GM18858 (cell line): Measurements from ENCODE around the gene REEP1.

Experiments
- ATAC-seq: cut with Tn5 transposase; IDR thresholded peaks from one replicate; pipeline ENCODE4 v1.9.1; 2021; ENCODE audit not compliant: unreplicated experiment

REEP1 gene

GRCh38 chr2:86337244-86337835 is at the start of gene REEP1:
REEP1 (minus strand) TSS chr2:86337626; CDS start chr2:86337510, 116 bp downstream.
- no peak for ATAC-seq

GRCh38 chr2:86383844-86384243 is 46.4 kb upstream of the REEP1 start:
- ATAC-seq = no peak

GRCh38 chr2:86382698-86383097 is 45.3 kb upstream of the REEP1 start:
- no peak for ATAC-seq

GRCh38 chr2:86382108-86382507 is 44.7 kb upstream of the REEP1 start:
- no peak for ATAC-seq

- no peak for ATAC-seq
These were observed 41.0 kb upstream of the REEP1 start for GRCh38 chr2:86378469-86378868.

- ATAC-seq = no peak
These were observed 38.2 kb upstream of the REEP1 start for GRCh38 chr2:86375623-86376022.

- no peak for ATAC-seq
These were observed 35.4 kb upstream of the REEP1 start for GRCh38 chr2:86372641-86373502.

GRCh38 chr2:86372133-86372532 is 34.7 kb upstream of the REEP1 start:
- ATAC-seq = no peak

- no peak for ATAC-seq
These were observed 34.1 kb upstream of the REEP1 start for GRCh38 chr2:86371527-86371926.

GRCh38 chr2:86370579-86370978 is 33.2 kb upstream of the REEP1 start:
- no peak for ATAC-seq

- no peak for ATAC-seq
These were observed 30.9 kb upstream of the REEP1 start for GRCh38 chr2:86368161-86368824.

GRCh38 chr2:86367499-86367777 is 30.0 kb upstream of the REEP1 start:
- ATAC-seq = no peak

GRCh38 chr2:86366651-86367498 is 29.4 kb upstream of the REEP1 start:
- ATAC-seq = no peak

GRCh38 chr2:86364894-86365293 is 27.5 kb upstream of the REEP1 start:
- no peak for ATAC-seq

- ATAC-seq = no peak
These were observed 23.4 kb upstream of the REEP1 start for GRCh38 chr2:86360776-86361175.

GRCh38 chr2:86358957-86359356 is 21.5 kb upstream of the REEP1 start:
- peak; percentile 91 for ATAC-seq

- ATAC-seq = no peak
These were observed 20.1 kb upstream of the REEP1 start for GRCh38 chr2:86357392-86357963.

- no peak for ATAC-seq
These were observed 15.3 kb upstream of the REEP1 start for GRCh38 chr2:86352727-86353221.

GRCh38 chr2:86352137-86352726 is 14.8 kb upstream of the REEP1 start:
- ATAC-seq = no peak

- ATAC-seq = no peak
These were observed 13.3 kb upstream of the REEP1 start for GRCh38 chr2:86350751-86351150.
